WTC11 (cell line): ENCODE results near the gene OR8B12. TPM values are rescaled to one million over a fixed set of nuclear protein-coding genes. Genes with fewer than 3 reads are reported as not detected.

ENCODE experiments used
- ATAC-seq: fragments of 200-7000 bp; cut with Tn5 transposase; 2 replicates; pipeline ENCODE4 v1.10.0; 2021; ENCODE audit warnings: mild to moderate bottlenecking, moderate library complexity
- CTCF ChIA-PET: fragments of 300-600 bp; sonication (Branson Sonifier 250); formaldehyde crosslinking; loops from one replicate; lab custom pipeline; 2021; ENCODE audit warnings: antibody characterized with exemption; lab: Charles Lee
- POLR2A ChIA-PET: fragments of 350-600 bp; sonication (Branson Sonifier 250); formaldehyde crosslinking; loops from one replicate; lab custom pipeline; 2021; ENCODE audit warnings: antibody characterized with exemption; lab: Charles Lee
- DNase-seq: peaks from one replicate; pipeline ENCODE4 v3.0.0; 2021; ENCODE audit warnings: low spot score
- H3K27ac Mint-ChIP-seq: 2 replicates; pipeline ENCODE4 v1.8.0; 2021; ENCODE audit warnings: mixed read lengths
- H3K27me3 Mint-ChIP-seq: 2 replicates; pipeline ENCODE4 v1.8.0; 2021; ENCODE audit warnings: low read depth, mild to moderate bottlenecking, moderate library complexity, mixed read lengths
- H3K36me3 Mint-ChIP-seq: 2 replicates; pipeline ENCODE4 v1.8.0; 2021; ENCODE audit warnings: mixed read lengths
- H3K4me1 Mint-ChIP-seq: 2 replicates; pipeline ENCODE4 v1.8.0; 2022; ENCODE audit warnings: mixed read lengths
- H3K4me3 Mint-ChIP-seq: 2 replicates; pipeline ENCODE4 v1.8.0; 2021; ENCODE audit warnings: mild to moderate bottlenecking, moderate library complexity, mixed read lengths
- H3K9me3 Mint-ChIP-seq: 2 replicates; pipeline ENCODE4 v1.8.0; 2021; ENCODE audit warnings: mixed read lengths
- ATF1 ChIP-seq: sonication (generic); formaldehyde crosslinking; IDR thresholded peaks from 2 replicates; pipeline ENCODE4 v1.8.1; 2023; ENCODE audit warnings: mild to moderate bottlenecking, moderate library complexity, missing genetic modification reagents
- ATF2 ChIP-seq: sonication (generic); formaldehyde crosslinking; IDR thresholded peaks from 2 replicates; pipeline ENCODE4 v1.8.1; 2022; ENCODE audit warnings: low read depth, missing genetic modification reagents, borderline replicate concordance
- CDX4 ChIP-seq: fragments of 250-450 bp; sonication (Bioruptor Pico); IDR thresholded peaks from 2 replicates; pipeline ENCODE4 v1.9.0; 2021; ENCODE audit warnings: moderate library complexity, mild to moderate bottlenecking, inconsistent platforms, borderline replicate concordance
- CREM ChIP-seq: sonication (generic); formaldehyde crosslinking; IDR thresholded peaks from 2 replicates; pipeline ENCODE4 v1.8.1; 2022; ENCODE audit warnings: mild to moderate bottlenecking, missing genetic modification reagents, moderate library complexity
- GABPB1 ChIP-seq: sonication (generic); formaldehyde crosslinking; IDR thresholded peaks from 2 replicates; pipeline ENCODE4 v1.8.1; 2023; ENCODE audit warnings: mild to moderate bottlenecking, missing genetic modification reagents
- GRHL2 ChIP-seq: fragments of 250-450 bp; sonication (Bioruptor Pico); IDR thresholded peaks from 2 replicates; pipeline ENCODE4 v1.8.0; 2022; ENCODE audit warnings: mild to moderate bottlenecking, moderate library complexity; ENCODE audit not compliant: insufficient replicate concordance, severe bottlenecking
- HMGA2 ChIP-seq: fragments of 250-450 bp; sonication (Bioruptor Pico); IDR thresholded peaks from 2 replicates; pipeline ENCODE4 v1.4.0; 2021; ENCODE audit warnings: mild to moderate bottlenecking, moderate library complexity
- NR3C1 ChIP-seq: sonication (generic); formaldehyde crosslinking; conservative IDR thresholded peaks from 2 replicates; pipeline ENCODE4 v1.8.1; 2023; ENCODE audit warnings: low read depth, mild to moderate bottlenecking, missing genetic modification reagents
- OVOL2 ChIP-seq: fragments of 250-450 bp; sonication (Bioruptor Pico); IDR thresholded peaks from 2 replicates; pipeline ENCODE4 v1.9.0; 2021; ENCODE audit warnings: mild to moderate bottlenecking, borderline replicate concordance
- PREB ChIP-seq: sonication (generic); formaldehyde crosslinking; IDR thresholded peaks from 2 replicates; pipeline ENCODE4 v1.8.1; 2022; ENCODE audit warnings: mild to moderate bottlenecking, missing genetic modification reagents, moderate library complexity, borderline replicate concordance
- PRRX2 ChIP-seq: fragments of 250-450 bp; sonication (Bioruptor Pico); IDR thresholded peaks from 2 replicates; pipeline ENCODE4 v1.8.0; 2021; ENCODE audit warnings: mild to moderate bottlenecking
- SMAD3 ChIP-seq: sonication (generic); formaldehyde crosslinking; IDR thresholded peaks from 2 replicates; pipeline ENCODE4 v1.8.0; 2022; ENCODE audit warnings: missing genetic modification reagents, mild to moderate bottlenecking, borderline replicate concordance
- SMAD4 ChIP-seq: sonication (generic); formaldehyde crosslinking; IDR thresholded peaks from 2 replicates; pipeline ENCODE4 v1.8.0; 2022; ENCODE audit warnings: mild to moderate bottlenecking, missing genetic modification reagents
- TCF7 ChIP-seq: sonication (generic); formaldehyde crosslinking; IDR thresholded peaks from 2 replicates; pipeline ENCODE4 v1.8.0; 2022; ENCODE audit warnings: mild to moderate bottlenecking, low read depth, missing genetic modification reagents, moderate library complexity
- USF1 ChIP-seq: sonication (generic); formaldehyde crosslinking; IDR thresholded peaks from 2 replicates; pipeline ENCODE4 v1.8.0; 2022; ENCODE audit warnings: mild to moderate bottlenecking, missing genetic modification reagents
- ZBTB21 ChIP-seq: sonication (generic); formaldehyde crosslinking; IDR thresholded peaks from 2 replicates; pipeline ENCODE4 v1.8.1; 2023; ENCODE audit warnings: mild to moderate bottlenecking, missing genetic modification reagents, borderline replicate concordance
- ZNF138 ChIP-seq: sonication (generic); formaldehyde crosslinking; conservative IDR thresholded peaks from 2 replicates; pipeline ENCODE4 v1.8.1; 2022; ENCODE audit warnings: mild to moderate bottlenecking, moderate library complexity, missing genetic modification reagents
- ZNF423 ChIP-seq: fragments of 250-450 bp; sonication (Bioruptor Pico); IDR thresholded peaks from 2 replicates; pipeline ENCODE4 v2.1.2; 2022; ENCODE audit warnings: mild to moderate bottlenecking, moderate library complexity
- total RNA-seq: library from RNA; stranded (reverse); gene quantifications from 3 replicates; pipeline ENCODE4 v1.2.3, GENCODE V29; 2021

OR8B12 gene
- total RNA-seq, 1 experiment from 2014 or later: not detected

- no peak for TF ChIP-seq ZNF423
- TF ChIP-seq GRHL2 (CRISPR knock-in tag): no peak
- no peak for TF ChIP-seq PRRX2 (CRISPR knock-in tag)
- TF ChIP-seq GABPB1 (CRISPR knock-in tag): 0 out of 2 replicates have a peak, but pooled peaks have one; percentile 24
- TF ChIP-seq SMAD4 (CRISPR knock-in tag): no peak
- DNase-seq: no peak
- Mint-ChIP-seq H3K27ac (no peak overlapping the region), H3K27me3 (no peaks in the 10 kb centered on the region), H3K4me1 (peaks cover 8% of the 10 kb centered on the region), H3K36me3 (no peaks in the 10 kb centered on the region), H3K4me3 (no peak overlapping the region), H3K9me3 (no peaks in the 10 kb centered on the region)
- ATAC-seq: no peak
- ChIA-PET POLR2A (no interaction called here), CTCF (interaction anchor here (1.0 to 2.2 kb wide), 6 partner anchors 9 to 122 kb away, joined by 3 to 13 read pairs (median 4); no protein-coding TSS in a partner anchor)
Measured at GRCh38 chr11:124535552-124536232, 7.8 kb downstream of the OR8B12 start.

- Mint-ChIP-seq H3K4me3 (no peak overlapping the region), H3K4me1 (peaks cover 8% of the 10 kb centered on the region), H3K27me3 (no peaks in the 10 kb centered on the region), H3K9me3 (peaks cover 5% of the 10 kb centered on the region), H3K36me3 (no peaks in the 10 kb centered on the region), H3K27ac (no peak overlapping the region)
- ATAC-seq (no peak), DNase-seq (no peak)
- ChIA-PET POLR2A (no interaction called here), CTCF (no interaction called here)
- no peak for TF ChIP-seq USF1 (CRISPR knock-in tag)
- TF ChIP-seq PREB: no peak
- TF ChIP-seq CREM: no peak
- no peak for TF ChIP-seq NR3C1 (CRISPR knock-in tag)
- TF ChIP-seq ZBTB21 (CRISPR knock-in tag): no peak
- no peak for TF ChIP-seq ATF1
- no peak for TF ChIP-seq TCF7 (CRISPR knock-in tag)
Measured at GRCh38 chr11:124534051-124534450, 9.4 kb downstream of the OR8B12 start.

GRCh38 chr11:124533626-124534025 is 9.8 kb downstream of the OR8B12 start:
- no peak for DNase-seq
- H3K4me3 Mint-ChIP-seq: no peak overlapping the region
- peaks cover 4% of the 10 kb centered on the region; the same call in 1 of the 2 replicates for H3K36me3 Mint-ChIP-seq
- POLR2A ChIA-PET: no interaction called here
- no peak overlapping the region for H3K27ac Mint-ChIP-seq
- ATAC-seq: no peak
- H3K4me1 Mint-ChIP-seq: peaks cover 8% of the 10 kb centered on the region
- CTCF ChIA-PET: no interaction called here
- peaks cover 9% of the 10 kb centered on the region for H3K9me3 Mint-ChIP-seq
- no peaks in the 10 kb centered on the region; the same call in 1 of the 2 replicates for H3K27me3 Mint-ChIP-seq
- TF ChIP-seq SMAD3 (CRISPR knock-in tag) (no peak), CDX4 (no peak)

GRCh38 chr11:124520550-124520854 is 23.0 kb downstream of the OR8B12 start:
- POLR2A ChIA-PET: no interaction called here
- Mint-ChIP-seq H3K4me3 (no peak overlapping the region), H3K4me1 (no peaks in the 10 kb centered on the region), H3K36me3 (no peaks in the 10 kb centered on the region), H3K9me3 (no peaks in the 10 kb centered on the region), H3K27me3 (peaks cover 5% of the 10 kb centered on the region; the same call in 1 of the 2 replicates), H3K27ac (no peak overlapping the region)
- no peak for TF ChIP-seq ZNF138
- TF ChIP-seq ATF2 (CRISPR knock-in tag): no peak
- TF ChIP-seq OVOL2: no peak
- TF ChIP-seq HMGA2 (CRISPR knock-in tag): peak; percentile 90
- no peak for TF ChIP-seq USF1 (CRISPR knock-in tag)
- CTCF ChIA-PET: no interaction called here
- no peak for ATAC-seq
- no peak for DNase-seq
